ENCODE results near the gene PAPPA2.

DNA sequence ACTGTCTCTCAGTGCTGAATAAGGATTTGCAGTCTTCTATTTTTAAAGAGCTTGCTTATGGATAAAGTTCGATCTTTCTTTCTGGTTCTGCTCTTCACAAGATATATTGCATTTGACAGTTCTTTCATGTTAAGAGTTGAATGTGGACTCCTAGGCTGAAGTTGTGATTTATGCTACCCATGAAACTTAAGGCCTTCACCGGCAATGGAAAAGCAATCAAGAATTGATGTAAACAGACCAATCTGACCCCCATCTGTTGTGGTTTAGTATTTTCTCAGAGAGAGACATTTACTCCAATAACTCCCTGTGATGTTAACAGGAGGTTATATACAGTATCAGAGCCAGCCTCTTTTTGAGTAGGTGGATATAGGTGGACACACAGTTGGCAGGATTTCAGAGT lies 165.8 kb downstream of the PAPPA2 start:
- TF ChIP-seq, protein P1, sequence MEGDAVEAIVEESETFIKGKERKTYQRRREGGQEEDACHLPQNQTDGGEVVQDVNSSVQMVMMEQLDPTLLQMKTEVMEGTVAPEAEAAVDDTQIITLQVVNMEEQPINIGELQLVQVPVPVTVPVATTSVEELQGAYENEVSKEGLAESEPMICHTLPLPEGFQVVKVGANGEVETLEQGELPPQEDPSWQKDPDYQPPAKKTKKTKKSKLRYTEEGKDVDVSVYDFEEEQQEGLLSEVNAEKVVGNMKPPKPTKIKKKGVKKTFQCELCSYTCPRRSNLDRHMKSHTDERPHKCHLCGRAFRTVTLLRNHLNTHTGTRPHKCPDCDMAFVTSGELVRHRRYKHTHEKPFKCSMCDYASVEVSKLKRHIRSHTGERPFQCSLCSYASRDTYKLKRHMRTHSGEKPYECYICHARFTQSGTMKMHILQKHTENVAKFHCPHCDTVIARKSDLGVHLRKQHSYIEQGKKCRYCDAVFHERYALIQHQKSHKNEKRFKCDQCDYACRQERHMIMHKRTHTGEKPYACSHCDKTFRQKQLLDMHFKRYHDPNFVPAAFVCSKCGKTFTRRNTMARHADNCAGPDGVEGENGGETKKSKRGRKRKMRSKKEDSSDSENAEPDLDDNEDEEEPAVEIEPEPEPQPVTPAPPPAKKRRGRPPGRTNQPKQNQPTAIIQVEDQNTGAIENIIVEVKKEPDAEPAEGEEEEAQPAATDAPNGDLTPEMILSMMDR (conservative IDR thresholded peaks at IDR 0.05): no peak
- TF ChIP-seq EZH2 (IDR thresholded peaks at IDR 0.05; ENCODE audit: low read depth): no peak

All from PC-9 (cell line).